Neural cell (in vitro differentiated cells): ENCODE results near the gene DNM3. TPM values are rescaled to one million over a fixed set of nuclear protein-coding genes. Genes with fewer than 3 reads are reported as not detected.

Experiments used
- H2AFZ ChIP-seq: fragments of 200-600, 300-800 bp; sonication (generic), shearing (Covaris generic); 2 replicates; pipeline ENCODE4 v1.6.0; 2014; ENCODE audit warnings: low read depth, mild to moderate bottlenecking, antibody characterized with exemption, low read length, moderate library complexity
- H3F3A ChIP-seq: fragments of 200-600 bp; shearing (Covaris generic); 2 replicates; pipeline ENCODE4 v1.6.1; 2016; ENCODE audit warnings: mild to moderate bottlenecking, moderate library complexity, mixed read lengths, antibody characterized with exemption, low read length; ENCODE audit not compliant: insufficient read depth, poor library complexity, severe bottlenecking
- H3K27ac ChIP-seq: fragments of 200-600, 300-800 bp; sonication (generic), shearing (Covaris generic); 2 replicates; pipeline ENCODE4 v1.5.1; 2014; ENCODE audit warnings: mild to moderate bottlenecking, low read length, moderate library complexity
- H3K27me3 ChIP-seq: fragments of 300-800, 200-600 bp; sonication (generic), shearing (Covaris generic); 2 replicates; pipeline ENCODE4 v1.6.0; 2014; ENCODE audit warnings: mild to moderate bottlenecking, low read depth, low read length, moderate library complexity; ENCODE audit not compliant: insufficient read depth
- H3K36me3 ChIP-seq: fragments of 300-800, 200-600 bp; sonication (generic), shearing (Covaris generic); 2 replicates; pipeline ENCODE4 v1.5.1; 2014; ENCODE audit warnings: mild to moderate bottlenecking, antibody characterized with exemption, low read length, moderate library complexity; ENCODE audit not compliant: insufficient read depth
- H3K4me2 ChIP-seq: fragments of 300-800, 200-600 bp; sonication (generic), shearing (Covaris generic); 2 replicates; pipeline ENCODE4 v1.6.0; 2014; ENCODE audit warnings: mild to moderate bottlenecking, low read length
- H3K4me3 ChIP-seq: fragments of 300-800, 200-600 bp; sonication (generic), shearing (Covaris generic); 2 replicates; pipeline ENCODE4 v1.5.1; 2014; ENCODE audit warnings: mild to moderate bottlenecking, low read length, moderate library complexity
- H3K79me2 ChIP-seq: fragments of 200-600 bp; shearing (Covaris generic); replicated peaks from 2 replicates; pipeline ENCODE4 v1.6.0; 2014; ENCODE audit warnings: mild to moderate bottlenecking, low read length, moderate library complexity; ENCODE audit not compliant: insufficient read depth
- H3K9ac ChIP-seq: fragments of 300-800, 200-600 bp; sonication (generic), shearing (Covaris generic); 2 replicates; pipeline ENCODE4 v1.6.1; 2016; ENCODE audit warnings: mild to moderate bottlenecking, low read length, mixed read lengths
- H3K9me2 ChIP-seq: fragments of 200-600 bp; shearing (Covaris generic); 2 replicates; pipeline ENCODE4 v1.6.1; 2016; ENCODE audit warnings: mild to moderate bottlenecking, low read length, mixed read lengths; ENCODE audit not compliant: insufficient read depth
- H3K9me3 ChIP-seq: fragments of 200-600, 300-800 bp; sonication (generic), shearing (Covaris generic); 2 replicates; pipeline ENCODE4 v1.6.1; 2016; ENCODE audit warnings: mild to moderate bottlenecking, mixed run types, low read length, moderate library complexity, mixed read lengths
- H4K20me1 ChIP-seq: fragments of 200-600 bp; shearing (Covaris generic); 2 replicates; pipeline ENCODE4 v1.6.1; 2016; ENCODE audit warnings: mild to moderate bottlenecking, mixed run types; ENCODE audit not compliant: insufficient read depth
- EP300 ChIP-seq: fragments of 450-650 bp; conservative IDR thresholded peaks from 2 replicates; pipeline ENCODE4 v1.6.1; 2014; ENCODE audit warnings: antibody characterized with exemption, mild to moderate bottlenecking, moderate library complexity; ENCODE audit not compliant: poor library complexity, severe bottlenecking
- EZH2 ChIP-seq: fragments of 200-600, 300-800 bp; shearing (Covaris generic), sonication (generic); IDR thresholded peaks from 2 replicates; pipeline ENCODE4 v1.6.1; 2014; ENCODE audit warnings: antibody characterized with exemption, low read length, borderline replicate concordance, mild to moderate bottlenecking; ENCODE audit not compliant: insufficient read depth, poor library complexity, severe bottlenecking
- MXI1 ChIP-seq: fragments of 450-650 bp; conservative IDR thresholded peaks from 2 replicates; pipeline ENCODE4 v1.6.1; 2014; ENCODE audit warnings: antibody characterized with exemption, mild to moderate bottlenecking; ENCODE audit not compliant: poor library complexity, severe bottlenecking
- POLR2AphosphoS5 ChIP-seq: IDR thresholded peaks from 2 replicates; pipeline ENCODE4 v1.6.1; 2012
- RAD21 ChIP-seq: fragments of 450-650 bp; conservative IDR thresholded peaks from 2 replicates; pipeline ENCODE4 v1.6.1; 2014; ENCODE audit warnings: antibody characterized with exemption, mild to moderate bottlenecking, moderate library complexity
- REST ChIP-seq: IDR thresholded peaks from 2 replicates; pipeline ENCODE4 v1.6.1; 2012; ENCODE audit warnings: borderline replicate concordance
- SMC3 ChIP-seq: fragments of 450-650 bp; conservative IDR thresholded peaks from 2 replicates; pipeline ENCODE4 v1.6.1; 2014; ENCODE audit warnings: antibody characterized with exemption, mild to moderate bottlenecking, moderate library complexity; ENCODE audit not compliant: poor library complexity
- TAF1 ChIP-seq: IDR thresholded peaks from 2 replicates; pipeline ENCODE4 v1.6.1; 2012; ENCODE audit warnings: low read depth
- polyA plus RNA-seq: library from polyadenylated mRNA; depleted of rRNA; stranded (reverse); fragments of >200 nt; gene quantifications from 2 replicates; pipeline ENCODE4 v1.2.3, GENCODE V29; 2014

DNM3 gene
- polyA plus RNA-seq, 1 donor from 2014 or later = 37.1 TPM

DNA sequence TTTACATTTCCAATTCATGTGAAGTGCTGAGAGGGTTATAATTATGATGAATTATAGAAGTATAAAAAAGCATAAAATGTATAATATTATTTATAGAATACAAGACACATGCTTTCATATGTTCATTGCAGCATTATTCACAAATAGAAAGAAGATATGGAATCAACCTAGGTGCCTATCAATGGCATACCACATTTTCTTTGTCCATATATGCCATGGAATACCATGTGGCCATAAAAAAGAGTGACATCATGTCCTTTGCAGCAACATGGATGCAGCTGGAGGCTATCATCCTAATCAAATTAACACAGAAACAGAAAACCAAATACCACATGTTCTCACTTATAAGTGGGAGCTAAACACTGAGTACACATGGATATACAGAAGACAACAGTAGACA, 494.1 kb downstream of the DNM3 start:
- Histone ChIP-seq H3K27me3 (no peaks in the 10 kb centered on the region), H3K79me2 (no peaks in the 10 kb centered on the region), H3K9me3 (no peaks in the 10 kb centered on the region), H2AFZ (no peak overlapping the region), H3F3A (no peaks in the 10 kb centered on the region), H3K36me3 (no peaks in the 10 kb centered on the region), H3K9ac (no peak overlapping the region), H3K27ac (no peak overlapping the region), H3K9me2 (no peaks in the 10 kb centered on the region), H4K20me1 (no peaks in the 10 kb centered on the region), H3K4me3 (no peak overlapping the region), H3K4me2 (no peak overlapping the region)
- no peak for TF ChIP-seq EP300
- TF ChIP-seq RAD21 = no peak
- no peak for TF ChIP-seq EZH2
- TF ChIP-seq SMC3 = no peak
- no peak for TF ChIP-seq TAF1
- no peak for TF ChIP-seq REST
- no peak for TF ChIP-seq MXI1
- TF ChIP-seq POLR2AphosphoS5 = no peak

DNA sequence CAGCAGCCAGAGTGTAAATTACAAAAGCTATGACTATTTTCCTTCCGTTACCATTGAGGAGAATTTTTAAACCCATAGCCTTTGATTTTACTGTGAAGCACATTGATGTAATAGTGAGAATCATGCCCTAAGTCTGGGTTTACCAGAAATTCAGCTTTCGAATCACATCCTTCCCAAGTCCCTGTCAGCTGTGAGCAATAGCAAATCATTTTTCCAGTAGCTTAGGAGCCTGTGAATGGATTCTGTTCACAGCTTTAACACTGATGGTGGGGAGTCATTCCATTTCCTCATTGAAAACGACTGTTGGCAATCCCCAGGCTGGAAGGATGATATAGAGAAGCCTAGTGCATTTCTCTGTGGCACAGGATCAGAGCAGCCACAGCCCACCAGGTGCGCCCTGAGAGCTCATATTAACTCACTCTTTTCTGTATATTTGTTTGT, 497.0 kb downstream of the DNM3 start:
- H3K27ac ChIP-seq = no peak overlapping the region
- no peaks in the 10 kb centered on the region for H3F3A ChIP-seq
- H2AFZ ChIP-seq = no peak overlapping the region
- no peak overlapping the region for H3K9ac ChIP-seq
- no peaks in the 10 kb centered on the region for H3K36me3 ChIP-seq
- H3K4me2 ChIP-seq = no peak overlapping the region
- H3K9me3 ChIP-seq = no peaks in the 10 kb centered on the region
- no peaks in the 10 kb centered on the region for H3K9me2 ChIP-seq
- H4K20me1 ChIP-seq = no peaks in the 10 kb centered on the region
- H3K4me3 ChIP-seq = no peak overlapping the region
- H3K79me2 ChIP-seq = no peaks in the 10 kb centered on the region
- no peak for TF ChIP-seq EP300
- no peak for TF ChIP-seq EZH2
- no peak for TF ChIP-seq POLR2AphosphoS5
- no peak for TF ChIP-seq REST
- no peak for TF ChIP-seq SMC3
- no peak for TF ChIP-seq MXI1
- H3K27me3 ChIP-seq = no peaks in the 10 kb centered on the region
